Heart right ventricle (tissue), 16 donors: ENCODE data around the gene TMEM52B. TPM values are rescaled to one million over a fixed set of nuclear protein-coding genes. Genes with fewer than 3 reads are reported as not detected.

Source experiments
- ATAC-seq, 8 donors: fragments of 200-7000 bp; cut with Tn5 transposase; one replicate each; pipeline ENCODE4 v1.9.1; 2020; ENCODE audit warnings: mild to moderate bottlenecking in 8 of 8, moderate library complexity in 8 of 8, moderate number of reproducible peaks in 1 of 8
- DNase-seq, 2 donors: peaks; one replicate each; pipeline ENCODE4 v3.0.0-alpha.2; 2020
- H3K27ac ChIP-seq, 10 donors: fragments of 200-600 bp; sonication (generic) in 2 of 10; one replicate each; pipeline versions ENCODE4 v1.5.0 to v1.8.0; 2020 to 2022; ENCODE audit warnings: mild to moderate bottlenecking in 3 of 10
- H3K27me3 ChIP-seq, 7 donors: fragments of 200-600 bp; one replicate each; pipeline ENCODE4 v1.8.0; 2021 to 2022; ENCODE audit warnings: mild to moderate bottlenecking in 2 of 7
- H3K36me3 ChIP-seq, 9 donors: fragments of 200-600 bp; sonication (generic) in 1 of 9; one replicate each; pipeline versions ENCODE4 v1.5.0 to v1.8.0; 2020 to 2022; ENCODE audit warnings: mild to moderate bottlenecking in 2 of 9
- H3K4me1 ChIP-seq, 9 donors: fragments of 200-600 bp; sonication (generic) in 1 of 9; one replicate each; pipeline versions ENCODE4 v1.5.0 to v1.8.0; 2020 to 2022; ENCODE audit warnings: mild to moderate bottlenecking in 4 of 9
- H3K4me3 ChIP-seq, 10 donors: fragments of 200-600 bp; sonication (generic) in 2 of 10; one replicate each; pipeline versions ENCODE4 v1.5.0 to v1.8.0; 2020 to 2022; ENCODE audit warnings: mild to moderate bottlenecking in 7 of 10, moderate library complexity in 2 of 10
- H3K9me3 ChIP-seq, 11 donors: fragments of 200-600 bp in 10 of 11; sonication (generic) in 2 of 11; one replicate each; pipeline versions ENCODE4 v1.5.0 to v1.8.0; 2013 to 2022; ENCODE audit warnings: mild to moderate bottlenecking in 2 of 11, control low read depth in 1 of 11, moderate library complexity in 1 of 11
- WGBS, 2 donors: extraction: QIAGEN DNeasy Blood & Tissue Kit; methylation state at CpG; one replicate each; pipeline ENCODE4 v1.1.7; 2013; ENCODE audit warnings: inconsistent platforms in 1 of 2; 5-methylcytosine and 5-hydroxymethylcytosine counted together
- intact Hi-C, 10 donors: fragments of 100-400 bp; cut with DNase I; formaldehyde crosslinking; loops; one replicate each; pipeline versions ENCODE4 v1.11.1 to v1.14.2; 2022
- polyA plus RNA-seq, 2 donors: library from polyadenylated mRNA; stranded (reverse); fragments of 200-250 nt; gene quantifications; one replicate each; pipeline ENCODE4 v1.2.3, GENCODE V29; 2013
- total RNA-seq, 10 donors: library from RNA; stranded (reverse); fragmentation: NEBNext Ultra II Directional in 3 of 10; extraction: Animal tissue kit (Norgen Biotek cat#: 25700) in 3 of 10; gene quantifications; one replicate each; pipeline versions ENCODE4 v1.2.1 to v1.2.4, GENCODE V29; 2021 to 2023
- TF ChIP-seq, protein P1 (sequence below), 9 donors: fragments of 200-600 bp; sonication (generic) in 2 of 9; IDR thresholded peaks; one replicate each; pipeline versions ENCODE4 v1.5.0 to v1.8.0; 2021 to 2022; ENCODE audit warnings: antibody characterized with exemption in 9 of 9, mild to moderate bottlenecking in 5 of 9, moderate library complexity in 1 of 9
- donor health status: Arrhythmogenic right ventricular cardiomyopathy.
- donor health status: ischemic (EF 13 %, LVEDD 7.1; RV severe dilation, severe dysfunction).
- donor health status: healthy with polysubstance abuse.
- donor health status: DM: no; HTN: yes; CAD: no.
- donor health status: DM: no; HTN: no; CAD: no.
- donor health status: ischemic (EF 25% LVEDD 6.9; RV normal size, moderate dysfunction).
- donor health status: ischemic (EF 25% LVEDD 5.7; RV mildly dilated, moderate dysfunction).
- donor health status: healthy.
- donor health status: DM: yes; HTN: yes; CAD: no.
- donor health status: Ischemic cardiomyopathy.
- donor health status: ischemic (EF 35%, LVEDD 5.7; RV mildly dilated, moderate dysfunction).
- donor health status: nonischemic (EF 11% LVEDD 7.7; RV severe dilation, severe dysfunction).
- donor health status: DM: yes; HTN: yes; CAD: no.
- donor health status: PGD.
- donor health status: ischemic (EF 29% LVEDD 5.4; RV normal size, mild dysfunction).
- donor health status: nonischemic (EF 23%, LVEDD 6.1; RV moderate dilation, normal function).

TMEM52B gene
- total and polyA plus RNA-seq, 12 donors = 0.03 TPM; not detected in 11

DNA sequence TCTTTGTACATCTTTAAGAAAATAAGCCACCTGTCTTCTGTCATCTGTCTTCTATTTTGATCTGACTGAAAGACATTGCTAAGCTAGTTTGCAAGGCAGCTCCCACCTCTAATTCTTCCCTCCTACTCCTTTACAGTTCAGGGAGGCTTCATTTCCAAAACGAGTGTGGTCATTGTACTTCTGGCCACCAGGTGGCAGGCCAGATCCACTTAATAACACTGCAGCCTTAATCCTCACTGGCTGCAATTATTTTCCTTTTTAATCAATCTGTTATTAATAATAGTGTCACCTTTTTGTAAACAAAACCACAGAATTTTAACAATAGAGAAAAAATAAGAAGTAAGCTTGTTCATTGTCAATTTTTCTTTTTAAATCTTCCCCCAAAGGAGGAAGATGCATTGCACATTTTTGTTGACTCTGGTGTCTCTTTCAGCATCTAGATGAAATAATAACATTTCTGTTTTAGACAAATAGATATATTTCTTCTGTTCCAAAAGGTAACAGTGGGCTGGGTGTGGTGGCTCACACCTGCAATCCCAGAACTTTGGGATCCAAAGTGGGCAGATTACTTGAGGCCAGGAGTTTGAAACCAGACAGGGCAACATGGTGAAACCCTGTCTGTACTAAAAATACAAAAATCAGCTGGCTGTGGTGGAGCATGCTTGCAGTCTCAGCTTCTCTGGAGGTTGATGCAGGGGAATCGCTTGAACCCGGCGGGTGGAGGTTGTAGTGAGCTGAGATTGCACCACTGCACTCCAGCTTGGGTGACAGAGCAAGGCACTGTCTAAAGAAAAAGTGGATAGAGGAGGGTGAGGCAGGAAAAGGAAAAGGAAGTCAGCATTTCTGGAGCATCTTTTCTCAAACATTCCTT is 57.2 kb downstream of the TMEM52B start:
- Histone ChIP-seq H3K9me3 (peaks cover 0 to 24% (median 0%) of the 10 kb centered on the region in 11 donors), H3K4me3 (no peak overlapping the region), H3K27me3 (no peaks in the 10 kb centered on the region), H3K27ac (no peak overlapping the region), H3K36me3 (peaks cover 0 to 9% (median 0%) of the 10 kb centered on the region in 9 donors), H3K4me1 (no peaks in the 10 kb centered on the region)
- 41 to 56% methylated on average over 4 of the region's 4 CpGs for WGBS, 2 donors
- TF ChIP-seq, protein P1, sequence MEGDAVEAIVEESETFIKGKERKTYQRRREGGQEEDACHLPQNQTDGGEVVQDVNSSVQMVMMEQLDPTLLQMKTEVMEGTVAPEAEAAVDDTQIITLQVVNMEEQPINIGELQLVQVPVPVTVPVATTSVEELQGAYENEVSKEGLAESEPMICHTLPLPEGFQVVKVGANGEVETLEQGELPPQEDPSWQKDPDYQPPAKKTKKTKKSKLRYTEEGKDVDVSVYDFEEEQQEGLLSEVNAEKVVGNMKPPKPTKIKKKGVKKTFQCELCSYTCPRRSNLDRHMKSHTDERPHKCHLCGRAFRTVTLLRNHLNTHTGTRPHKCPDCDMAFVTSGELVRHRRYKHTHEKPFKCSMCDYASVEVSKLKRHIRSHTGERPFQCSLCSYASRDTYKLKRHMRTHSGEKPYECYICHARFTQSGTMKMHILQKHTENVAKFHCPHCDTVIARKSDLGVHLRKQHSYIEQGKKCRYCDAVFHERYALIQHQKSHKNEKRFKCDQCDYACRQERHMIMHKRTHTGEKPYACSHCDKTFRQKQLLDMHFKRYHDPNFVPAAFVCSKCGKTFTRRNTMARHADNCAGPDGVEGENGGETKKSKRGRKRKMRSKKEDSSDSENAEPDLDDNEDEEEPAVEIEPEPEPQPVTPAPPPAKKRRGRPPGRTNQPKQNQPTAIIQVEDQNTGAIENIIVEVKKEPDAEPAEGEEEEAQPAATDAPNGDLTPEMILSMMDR (IDR thresholded peaks at IDR 0.05) = peak; percentile 77 to 93 (median 88)
- ATAC-seq (peak in 7 of 8 donors; percentile 52 to 83 (median 82)), DNase-seq (no peak)
- intact Hi-C loops = loop anchor here (1.0 to 10.0 kb wide), 8 partner anchors 96 to 519 kb away; no protein-coding TSS in a partner anchor

DNA sequence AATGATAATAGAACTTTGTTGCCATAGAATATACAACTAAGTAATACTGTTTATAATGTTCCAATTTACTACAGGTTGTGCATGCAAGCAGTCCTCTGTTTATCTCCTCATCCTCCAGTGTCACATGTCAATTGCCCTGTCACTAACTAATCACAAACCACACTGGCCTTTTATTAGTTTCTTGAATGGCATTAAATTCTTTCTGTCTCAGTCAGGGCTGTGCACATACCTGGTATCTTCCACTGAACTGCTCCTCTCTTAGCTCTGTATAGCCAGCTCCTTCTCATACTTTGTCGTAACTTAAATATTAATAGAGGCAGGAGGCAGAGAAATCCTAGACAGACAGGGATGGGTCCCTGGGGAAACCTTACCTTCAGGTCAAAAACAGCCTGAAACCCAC is 57.9 kb downstream of the TMEM52B start:
- Histone ChIP-seq H3K27ac (no peak overlapping the region), H3K27me3 (no peaks in the 10 kb centered on the region), H3K4me1 (no peaks in the 10 kb centered on the region), H3K36me3 (peaks cover 0 to 13% (median 0%) of the 10 kb centered on the region in 9 donors), H3K4me3 (no peak overlapping the region), H3K9me3 (peaks cover 0 to 24% (median 0%) of the 10 kb centered on the region in 11 donors)
- ATAC-seq (no peak), DNase-seq (no peak)
- 97 to 100% methylated on average over 1 of the region's 1 CpG for WGBS, 2 donors
- intact Hi-C loops = loop anchor here in 8 of 10 donors (2.0 to 10.0 kb wide), 7 partner anchors 96 to 518 kb away; no protein-coding TSS in a partner anchor
- TF ChIP-seq, protein P1 (IDR thresholded peaks at IDR 0.05) = no peak

DNA sequence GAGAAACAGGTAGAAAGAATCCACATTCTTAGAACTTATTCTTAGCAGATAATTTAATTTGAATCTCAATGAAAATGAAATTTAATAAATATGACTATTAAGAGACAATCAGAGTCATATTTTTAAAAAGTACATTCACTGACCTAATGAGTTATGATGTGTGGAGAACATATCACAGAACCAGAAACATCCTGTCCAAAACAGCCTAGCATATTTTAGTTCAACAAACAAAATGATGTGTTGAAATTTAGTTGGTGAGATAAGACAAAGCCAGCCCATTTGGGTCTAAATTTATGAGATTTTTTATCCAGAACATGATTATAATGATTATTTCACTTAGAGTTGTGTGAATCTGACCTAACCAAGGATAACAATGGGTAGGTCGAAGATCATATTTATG is 59.7 kb downstream of the TMEM52B start:
- peaks cover 0 to 21% (median 0%) of the 10 kb centered on the region in 11 donors for H3K9me3 ChIP-seq
- TF ChIP-seq, protein P1 (IDR thresholded peaks at IDR 0.05) = no peak
- ATAC-seq = no peak
- no peak overlapping the region for H3K4me3 ChIP-seq
- WGBS, 2 donors = 87 to 97% methylated on average over 1 of the region's 1 CpG
- intact Hi-C loops = loop anchor here in 7 of 10 donors (5.0 to 10.0 kb wide), 6 partner anchors 94 to 516 kb away; no protein-coding TSS in a partner anchor
- DNase-seq = no peak
- no peak overlapping the region for H3K27ac ChIP-seq
- H3K27me3 ChIP-seq = no peaks in the 10 kb centered on the region
- peaks cover 0 to 4% (median 0%) of the 10 kb centered on the region in 9 donors for H3K4me1 ChIP-seq
- peaks cover 0 to 28% (median 0%) of the 10 kb centered on the region in 9 donors for H3K36me3 ChIP-seq

DNA sequence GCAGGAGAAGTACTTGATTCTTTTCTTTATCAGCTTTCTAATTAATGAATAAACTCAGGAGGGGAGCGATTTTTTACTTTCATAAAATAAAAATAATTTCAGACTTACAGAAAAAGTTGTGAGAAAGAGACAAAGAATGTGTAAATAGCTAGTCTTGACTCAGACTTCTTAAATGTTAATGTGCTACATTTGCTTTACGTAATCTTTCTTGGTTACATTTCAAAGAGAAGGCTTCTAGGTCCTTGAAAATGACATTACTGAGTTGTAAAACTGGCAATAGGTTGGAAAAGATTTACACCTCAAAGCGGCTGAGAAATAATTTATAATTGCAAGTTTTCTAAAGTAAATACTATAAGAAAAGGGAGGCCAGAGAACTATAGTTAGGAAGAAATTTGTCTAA is 62.5 kb downstream of the TMEM52B start:
- H3K9me3 ChIP-seq = no peaks in the 10 kb centered on the region
- H3K27ac ChIP-seq = no peak overlapping the region
- H3K27me3 ChIP-seq = no peaks in the 10 kb centered on the region
- WGBS, 2 donors = 61 to 63% methylated on average over 3 of the region's 3 CpGs
- H3K36me3 ChIP-seq = peaks cover 0 to 28% (median 0%) of the 10 kb centered on the region in 9 donors
- no peak overlapping the region for H3K4me3 ChIP-seq
- TF ChIP-seq, protein P1 (IDR thresholded peaks at IDR 0.05) = no peak
- intact Hi-C loops = no loop called here
- ATAC-seq = no peak
- no peak for DNase-seq
- H3K4me1 ChIP-seq = peaks cover 0 to 8% (median 0%) of the 10 kb centered on the region in 9 donors

Other genes with a start within 250 kb of the TMEM52B start
- gene CLEC2A, start 246.7 kb upstream of the TMEM52B start, total RNA-seq = not detected
- gene CLEC2A, start 246.7 kb upstream of the TMEM52B start, polyA plus RNA-seq = not detected
- gene CLEC12A, start 207.6 kb upstream of the TMEM52B start, total RNA-seq = 1 to 10 TPM in 4 of 10 donors, under 1 TPM in 5, not detected in 1; 0.20 to 8.9 (median 0.85) TPM
- under 1 TPM; 0.66 to 0.94 TPM for gene CLEC12A, start 207.6 kb upstream of the TMEM52B start, polyA plus RNA-seq
- gene CLEC1B, start 179.9 kb upstream of the TMEM52B start, total RNA-seq = not detected
- gene CLEC1B, start 179.9 kb upstream of the TMEM52B start, polyA plus RNA-seq = under 1 TPM in 1 of 2 donors, not detected in 1; 0.04 TPM
- under 1 TPM in 1 of 10 donors, not detected in 9; 0.81 TPM for gene CLEC12B, start 168.4 kb upstream of the TMEM52B start, total RNA-seq
- not detected for gene CLEC12B, start 168.4 kb upstream of the TMEM52B start, polyA plus RNA-seq
- under 1 TPM in 3 of 10 donors, not detected in 7; 0.15 to 0.37 (median 0.22) TPM for gene CLEC9A, start 148.3 kb upstream of the TMEM52B start, total RNA-seq
- under 1 TPM in 1 of 2 donors, not detected in 1; 0.04 TPM for gene CLEC9A, start 148.3 kb upstream of the TMEM52B start, polyA plus RNA-seq
- 1 to 10 TPM; 1.2 to 6.6 (median 2.7) TPM for gene CLEC1A, start 80.0 kb upstream of the TMEM52B start, total RNA-seq
- gene CLEC1A, start 80.0 kb upstream of the TMEM52B start, polyA plus RNA-seq = 1 to 10 TPM; 4.3 to 4.8 TPM
- 10 to 100 TPM in 1 of 10 donors, 1 to 10 TPM in 7, under 1 TPM in 2; 0.94 to 15.2 (median 1.8) TPM for gene CLEC7A, start 48.8 kb upstream of the TMEM52B start, total RNA-seq
- gene CLEC7A, start 48.8 kb upstream of the TMEM52B start, polyA plus RNA-seq = 1 to 10 TPM; 1.0 to 1.9 TPM
- gene OLR1, start 6.9 kb upstream of the TMEM52B start, total RNA-seq = 1 to 10 TPM in 2 of 10 donors, under 1 TPM in 7, not detected in 1; 0.26 to 2.2 (median 0.49) TPM
- gene OLR1, start 6.9 kb upstream of the TMEM52B start, polyA plus RNA-seq = under 1 TPM in 1 of 2 donors, not detected in 1; 0.07 TPM
- gene GABARAPL1, start 33.8 kb downstream of the TMEM52B start, total RNA-seq = 100 to 1,000 TPM; 285 to 512 (median 413) TPM
- gene GABARAPL1, start 33.8 kb downstream of the TMEM52B start, polyA plus RNA-seq = 100 to 1,000 TPM; 111 to 177 TPM
- 1 to 10 TPM in 8 of 10 donors, under 1 TPM in 2; 0.81 to 5.7 (median 1.2) TPM for gene KLRD1, start 128.8 kb downstream of the TMEM52B start, total RNA-seq
- under 1 TPM; 0.22 to 0.59 TPM for gene KLRD1, start 128.8 kb downstream of the TMEM52B start, polyA plus RNA-seq
- gene KLRK1, start 211.0 kb downstream of the TMEM52B start, total RNA-seq = 1 to 10 TPM in 2 of 10 donors, under 1 TPM in 7, not detected in 1; 0.15 to 5.2 (median 0.57) TPM
- 1 to 10 TPM in 1 of 2 donors, under 1 TPM in 1; 0.49 to 1.5 TPM for gene KLRK1, start 211.0 kb downstream of the TMEM52B start, polyA plus RNA-seq
- gene KLRC4, start 230.7 kb downstream of the TMEM52B start, total RNA-seq = under 1 TPM in 2 of 10 donors, not detected in 8; 0.67 to 0.90 TPM
- not detected for gene KLRC4, start 230.7 kb downstream of the TMEM52B start, polyA plus RNA-seq
- gene KLRC3, start 241.6 kb downstream of the TMEM52B start, total RNA-seq = under 1 TPM in 1 of 10 donors, not detected in 9; 0.62 TPM
- under 1 TPM in 1 of 2 donors, not detected in 1; 0.07 TPM for gene KLRC3, start 241.6 kb downstream of the TMEM52B start, polyA plus RNA-seq